Stimulated activated CD4-positive, alpha-beta T cell treated with anti-CD3 and anti-CD28 coated beads, Interleukin-15, amount 100 ng/mL, for 24 hours (primary cell): Measurements from ENCODE around the gene GPC2.
"Not testable (repeated sequence)": the region's sequence is repeated elsewhere in the genome, so short reads cannot be mapped to it uniquely, and the experiment has no call there.

Experiments used
- DNase-seq: peaks from one replicate; pipeline ENCODE4 v3.0.0-alpha.2; 2020

Gene GPC2

DNA sequence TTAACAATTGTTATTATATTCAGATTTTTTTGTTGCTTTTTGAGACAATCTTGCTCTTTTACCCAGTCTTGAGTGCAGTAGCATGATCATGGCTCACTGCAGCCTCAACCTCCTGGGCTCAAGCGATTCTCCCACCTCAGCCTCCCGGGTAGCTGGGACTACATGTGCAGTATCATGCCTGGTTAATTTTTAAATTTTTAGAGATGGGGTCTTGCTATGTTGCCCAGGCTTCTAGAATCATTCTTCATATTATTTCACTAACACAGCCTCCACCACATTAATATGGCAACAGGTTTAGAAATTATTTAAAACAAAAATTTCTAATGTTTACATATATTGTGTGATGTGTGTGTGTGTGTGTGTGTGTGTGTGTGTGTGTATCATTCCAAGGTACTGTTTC is 29.9 kb downstream of the GPC2 start:
- no peak for DNase-seq

DNA sequence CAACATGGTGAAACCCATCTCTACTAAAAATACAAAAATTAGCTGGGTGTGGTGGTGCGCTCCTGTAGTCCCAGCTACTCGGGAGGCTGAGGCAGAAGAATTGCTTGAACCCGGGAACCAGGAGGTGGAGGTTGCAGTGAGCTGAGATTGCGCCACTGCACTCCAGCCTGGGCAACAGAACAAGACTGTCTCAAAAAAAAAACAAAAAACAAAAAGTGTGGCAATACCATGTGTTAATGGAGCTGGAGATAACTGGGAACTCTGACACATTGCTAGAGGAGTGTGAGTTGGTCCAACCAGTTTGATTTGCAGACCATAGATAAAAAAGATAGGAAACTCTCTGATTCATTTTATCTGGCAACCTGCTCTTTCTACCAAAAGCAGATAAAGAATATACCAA is 30.8 kb downstream of the GPC2 start:
- not testable (repeated sequence) for DNase-seq

DNA sequence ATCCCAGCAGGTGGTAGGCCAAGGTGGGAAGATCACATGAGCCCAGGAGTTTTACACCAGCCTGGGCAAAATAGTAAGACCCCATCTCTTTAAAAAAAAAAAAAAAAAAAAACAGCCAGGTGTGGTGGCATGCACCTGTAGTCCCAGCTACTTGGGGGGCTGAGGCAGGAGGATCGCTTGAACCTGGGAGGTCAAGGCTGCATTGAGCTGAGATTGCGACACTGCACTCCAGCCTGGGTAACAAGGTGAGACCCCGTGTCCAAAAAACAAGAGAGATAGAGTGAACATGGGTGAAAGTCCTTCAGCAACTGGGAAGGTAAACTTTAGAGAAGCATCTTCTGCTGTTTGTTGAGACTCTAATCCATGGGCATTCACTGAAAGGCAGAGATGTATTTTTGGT is 34.7 kb downstream of the GPC2 start:
- no peak for DNase-seq

DNA sequence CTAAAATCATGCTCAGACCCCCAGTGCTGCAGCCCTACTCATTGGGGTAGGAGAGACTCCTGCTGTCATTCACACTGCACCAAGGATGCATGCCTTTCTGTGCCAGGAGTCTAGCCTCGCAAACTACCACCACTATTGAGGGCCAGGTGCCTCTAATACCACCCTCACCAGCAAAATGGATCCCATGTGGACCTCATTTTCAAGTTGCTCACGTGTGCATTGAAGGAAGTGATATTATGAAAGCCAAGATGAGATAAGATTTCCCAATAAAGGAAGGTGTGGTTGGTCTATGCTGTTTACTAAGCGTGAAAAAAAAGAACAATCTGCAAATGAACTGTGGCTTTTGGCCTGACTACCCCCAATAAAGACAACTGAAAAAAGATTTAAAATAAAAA is 35.6 kb downstream of the GPC2 start:
- no peak for DNase-seq

- no peak for DNase-seq
Observed at GRCh38 chr7:100137851-100138760, 39.1 kb downstream of the GPC2 start.

GRCh38 chr7:100132697-100133151 is 44.5 kb downstream of the GPC2 start:
- DNase-seq: peak; percentile 74

DNA sequence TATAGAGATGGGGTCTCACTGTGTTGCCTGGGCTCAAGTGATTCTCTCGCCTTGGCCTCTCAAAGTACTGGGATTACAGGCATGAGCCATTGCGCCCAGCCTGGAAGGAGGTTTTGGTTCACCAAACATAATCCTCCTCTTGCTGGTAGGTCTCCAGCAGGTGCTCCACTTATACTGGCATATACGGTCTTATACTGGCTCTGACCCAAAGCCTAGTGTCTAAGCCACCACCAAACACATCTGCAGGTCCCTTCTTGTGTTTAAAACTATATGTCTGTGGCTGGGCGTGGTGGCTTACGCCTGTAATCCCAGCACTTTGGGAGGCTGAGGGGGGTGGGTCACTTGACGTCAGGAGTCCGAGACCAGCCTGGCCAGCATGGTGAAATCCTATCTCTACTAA is 45.1 kb downstream of the GPC2 start:
- no peak for DNase-seq

GRCh38 chr7:100130608-100131453 is 46.4 kb downstream of the GPC2 start:
- peak; percentile 88 for DNase-seq

GRCh38 chr7:100130220-100130607 is 47.0 kb downstream of the GPC2 start:
- DNase-seq: not testable (repeated sequence)

- no peak for DNase-seq
Observed at GRCh38 chr7:100128637-100128963, 48.6 kb downstream of the GPC2 start.

- peak; percentile 46 for DNase-seq
Observed at GRCh38 chr7:100127866-100128636, 49.1 kb downstream of the GPC2 start.

DNA sequence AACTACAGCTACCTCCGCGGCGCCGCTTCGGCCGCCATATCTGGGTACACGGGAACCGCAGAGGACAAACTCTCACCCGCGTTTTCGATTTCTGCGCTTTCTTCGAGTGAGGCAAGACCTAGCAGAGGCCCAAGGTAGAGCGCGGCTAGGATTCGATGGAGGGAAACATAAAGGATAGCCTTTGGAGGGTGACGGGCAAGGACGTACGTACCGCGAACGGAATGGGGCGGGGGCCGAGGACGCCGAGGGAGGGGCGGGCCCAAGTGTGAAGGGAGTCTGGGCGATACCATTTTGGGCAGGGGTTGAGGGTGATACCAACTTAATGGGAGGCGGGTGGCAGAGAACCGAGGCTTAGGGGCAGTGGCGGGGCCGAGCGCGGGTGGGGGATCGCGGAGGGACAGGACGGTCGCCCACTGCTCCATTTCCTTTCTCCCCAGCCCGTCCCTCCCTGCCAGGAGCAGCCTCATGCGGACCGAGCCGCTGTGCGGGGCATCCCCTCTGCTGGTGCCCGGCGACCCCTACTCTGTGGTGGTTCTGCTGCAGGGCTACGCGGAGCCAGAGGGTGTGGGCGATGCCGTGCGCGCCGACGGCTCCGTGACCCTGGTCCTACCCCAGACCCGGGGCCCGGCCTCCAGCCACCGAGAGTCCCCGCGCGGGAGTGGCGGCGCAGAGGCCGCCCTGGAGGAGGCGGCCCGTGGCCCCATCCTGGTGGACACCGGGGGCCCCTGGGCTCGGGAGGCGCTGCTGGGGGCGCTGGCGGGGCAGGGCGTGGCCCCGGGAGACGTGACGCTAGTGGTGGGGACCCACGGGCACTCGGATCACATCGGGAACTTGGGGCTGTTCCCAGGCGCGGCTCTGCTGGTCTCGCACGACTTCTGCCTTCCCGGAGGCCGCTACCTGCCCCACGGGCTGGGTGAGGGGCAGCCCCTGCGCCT is 50.0 kb downstream of the GPC2 start, which contains the start of gene MBLAC1:
Gene MBLAC1 (plus strand): TSS at position 37 of the 935 bp plus-strand sequence. CDS start 429 bp downstream, at position 466.
- peak; percentile 93 for DNase-seq

DNA sequence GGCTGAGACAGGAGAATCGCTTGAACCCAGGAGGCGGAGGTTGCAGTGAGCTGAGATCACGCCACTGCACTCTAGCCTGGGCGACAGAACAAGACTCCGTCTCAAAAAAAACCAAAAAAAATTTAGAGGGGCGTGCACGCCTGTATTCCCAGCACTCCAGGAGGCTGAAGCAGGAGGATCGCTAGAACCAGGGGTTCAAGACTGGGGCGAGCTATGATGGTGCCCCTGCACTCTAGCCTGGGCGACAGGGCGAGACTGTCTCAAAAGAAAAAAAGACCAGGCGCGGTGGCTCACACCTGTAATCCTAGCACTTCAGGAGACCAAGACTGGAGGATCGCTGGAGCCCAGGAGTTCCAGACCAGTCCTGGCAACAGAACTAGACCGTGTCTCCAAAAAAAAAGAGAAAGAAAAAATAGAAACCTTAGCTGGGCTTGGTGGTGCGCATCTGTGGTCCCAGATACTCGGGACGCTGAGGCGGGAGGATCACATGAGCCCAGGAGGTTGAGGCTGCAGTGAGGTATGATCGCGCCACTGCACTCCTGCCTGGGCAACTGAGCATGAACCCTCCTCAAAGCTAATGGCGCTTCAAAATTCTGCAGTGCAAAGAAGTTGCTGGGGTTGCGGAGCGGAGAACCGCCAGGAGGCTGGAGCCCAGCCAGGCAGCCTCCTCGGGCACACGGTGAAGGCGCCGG is 50.8 kb downstream of the GPC2 start:
- no peak for DNase-seq

- DNase-seq: no peak
Observed at GRCh38 chr7:100124301-100125230, 52.6 kb downstream of the GPC2 start.

DNA sequence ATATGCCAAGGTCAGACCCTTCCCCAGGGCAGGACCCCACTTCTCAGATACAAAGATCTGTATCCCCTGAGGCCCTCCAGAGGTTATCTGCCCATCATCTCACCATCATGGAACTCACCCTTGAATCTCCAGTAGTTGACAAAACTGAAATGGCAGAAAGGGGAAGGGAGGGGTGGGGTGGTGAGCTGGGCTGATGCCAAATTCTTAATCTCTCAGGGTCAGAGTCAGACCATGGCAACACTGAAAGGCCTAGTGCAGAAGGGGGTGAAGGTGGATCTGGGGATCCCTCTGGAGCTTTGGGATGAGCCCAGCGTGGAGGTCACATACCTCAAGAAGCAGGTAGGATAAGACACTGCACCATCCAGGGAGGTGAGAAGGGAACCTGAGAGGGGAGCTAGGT is 54.6 kb downstream of the GPC2 start:
- no peak for DNase-seq

DNA sequence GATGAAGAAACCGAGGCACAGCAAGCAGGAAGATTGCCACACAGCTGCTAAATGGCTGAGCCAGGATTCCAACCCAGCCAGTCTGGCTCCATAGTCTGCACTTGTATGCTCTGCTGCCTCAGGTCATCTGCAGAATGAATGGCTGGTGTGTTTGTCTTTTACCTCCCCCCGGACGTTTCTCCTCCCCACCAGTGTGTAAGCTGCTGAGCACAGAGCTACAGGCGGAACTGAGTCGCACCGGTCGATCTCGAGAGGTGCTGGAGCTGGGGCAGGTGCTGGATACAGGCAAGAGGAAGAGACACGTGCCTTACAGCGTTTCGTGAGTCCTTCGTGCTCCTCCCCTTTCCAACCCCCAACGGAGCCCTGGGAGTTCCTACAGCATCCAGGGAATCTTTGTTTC is 55.1 kb downstream of the GPC2 start:
- DNase-seq: no peak

DNA sequence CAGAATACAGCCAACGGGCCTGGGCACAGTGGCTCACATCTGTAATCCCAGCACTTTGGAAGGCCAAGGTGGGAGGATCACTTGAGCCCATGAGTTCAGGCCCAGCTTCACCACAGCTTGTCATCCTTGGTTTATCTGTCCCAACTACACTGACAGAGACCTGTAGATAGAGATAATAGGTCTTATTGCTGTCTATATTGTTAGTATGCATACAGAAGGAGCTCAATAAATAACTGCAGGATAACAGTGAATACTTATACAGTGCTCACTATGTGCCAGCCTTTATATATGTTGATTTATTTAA is 56.5 kb downstream of the GPC2 start:
- no peak for DNase-seq

GRCh38 chr7:100119970-100120732 is 57.0 kb downstream of the GPC2 start:
- peak; percentile 78 for DNase-seq
